ENCODE results near the gene IL6ST.

DNA sequence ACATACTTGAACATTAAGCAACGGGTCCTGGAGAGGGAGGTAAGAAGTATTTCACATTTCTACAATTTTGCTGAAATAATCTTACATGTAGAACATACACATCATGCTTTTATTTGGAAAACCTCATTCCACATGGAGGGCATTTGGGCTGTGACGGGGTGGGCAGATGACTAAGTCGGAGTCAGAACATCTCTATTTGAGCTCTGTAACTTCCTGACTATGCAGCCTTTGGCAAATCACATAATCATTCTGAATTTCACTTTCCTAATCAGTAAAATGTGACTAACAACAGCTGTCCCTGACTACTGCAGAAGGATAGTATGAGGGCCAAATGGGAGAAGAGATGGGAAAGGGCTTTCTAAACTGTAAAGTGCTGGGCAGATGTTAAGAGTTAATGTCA is 17.1 kb upstream of the IL6ST start:
- TF ChIP-seq, protein P1, sequence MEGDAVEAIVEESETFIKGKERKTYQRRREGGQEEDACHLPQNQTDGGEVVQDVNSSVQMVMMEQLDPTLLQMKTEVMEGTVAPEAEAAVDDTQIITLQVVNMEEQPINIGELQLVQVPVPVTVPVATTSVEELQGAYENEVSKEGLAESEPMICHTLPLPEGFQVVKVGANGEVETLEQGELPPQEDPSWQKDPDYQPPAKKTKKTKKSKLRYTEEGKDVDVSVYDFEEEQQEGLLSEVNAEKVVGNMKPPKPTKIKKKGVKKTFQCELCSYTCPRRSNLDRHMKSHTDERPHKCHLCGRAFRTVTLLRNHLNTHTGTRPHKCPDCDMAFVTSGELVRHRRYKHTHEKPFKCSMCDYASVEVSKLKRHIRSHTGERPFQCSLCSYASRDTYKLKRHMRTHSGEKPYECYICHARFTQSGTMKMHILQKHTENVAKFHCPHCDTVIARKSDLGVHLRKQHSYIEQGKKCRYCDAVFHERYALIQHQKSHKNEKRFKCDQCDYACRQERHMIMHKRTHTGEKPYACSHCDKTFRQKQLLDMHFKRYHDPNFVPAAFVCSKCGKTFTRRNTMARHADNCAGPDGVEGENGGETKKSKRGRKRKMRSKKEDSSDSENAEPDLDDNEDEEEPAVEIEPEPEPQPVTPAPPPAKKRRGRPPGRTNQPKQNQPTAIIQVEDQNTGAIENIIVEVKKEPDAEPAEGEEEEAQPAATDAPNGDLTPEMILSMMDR (IDR thresholded peaks at IDR 0.05; ENCODE audit: low read length): no peak
- no peak for TF ChIP-seq EZH2 (IDR thresholded peaks at IDR 0.05; ENCODE audit: borderline replicate concordance, low read length)
